Measurements from ENCODE around the gene MYO1B. TPM values are rescaled to one million over a fixed set of nuclear protein-coding genes. Genes with fewer than 3 reads are reported as not detected.

Gene MYO1B
- total and polyA plus RNA-seq, 7 experiments from 2014 or later: 0.43 to 14.9 (median 0.54) TPM

- ATAC-seq (no peak), DNase-seq (no peak)
- no peak overlapping the region for H3K4me3 Mint-ChIP-seq
- H3K27me3 ChIP-seq (ENCODE audit: control insufficient read depth in 2 of 2, insufficient read depth in 2 of 2, low read length in 2 of 2): no peaks in the 10 kb centered on the region
- H3K36me3 Mint-ChIP-seq: no peaks in the 10 kb centered on the region
- H3K4me3 ChIP-seq (ENCODE audit: low read length): no peak overlapping the region
- ChIA-PET CTCF (no interaction called here), POLR2A (no interaction called here)
- H3K27me3 Mint-ChIP-seq: peaks cover 0 to 24% (median 5%) of the 10 kb centered on the region in 5 donors
- no peaks in the 10 kb centered on the region for H3K9me3 ChIP-seq (ENCODE audit: control insufficient read depth in 2 of 3, low read length in 3 of 3)
- no peaks in the 10 kb centered on the region for H3K4me1 ChIP-seq (ENCODE audit: control insufficient read depth in 2 of 2, insufficient read depth in 2 of 2, low read length in 2 of 2)
- H3K9me3 Mint-ChIP-seq: peaks cover 0 to 3% (median 0%) of the 10 kb centered on the region in 11 donors
- H3K4me1 Mint-ChIP-seq: no peaks in the 10 kb centered on the region
- no peaks in the 10 kb centered on the region for H3K36me3 ChIP-seq (ENCODE audit: control insufficient read depth in 2 of 3, insufficient read depth in 3 of 3, low read length in 3 of 3)
- intact Hi-C loops (cut with micrococcal nuclease): no loop called here
- H3K27ac ChIP-seq (ENCODE audit: low read depth, low read length): no peak overlapping the region
- no peak overlapping the region for H3K27ac Mint-ChIP-seq
These were observed 115.7 kb downstream of the MYO1B start for GRCh38 chr2:191360918-191361317.

- Histone ChIP-seq H3K27ac (ENCODE audit: low read depth, low read length) (no peak overlapping the region), H3K9me3 (ENCODE audit: control insufficient read depth in 2 of 3, low read length in 3 of 3) (no peaks in the 10 kb centered on the region), H3K4me1 (ENCODE audit: control insufficient read depth in 2 of 2, insufficient read depth in 2 of 2, low read length in 2 of 2) (no peaks in the 10 kb centered on the region), H3K4me3 (ENCODE audit: low read length) (no peak overlapping the region), H3K27me3 (ENCODE audit: control insufficient read depth in 2 of 2, insufficient read depth in 2 of 2, low read length in 2 of 2) (no peaks in the 10 kb centered on the region), H3K36me3 (ENCODE audit: control insufficient read depth in 2 of 3, insufficient read depth in 3 of 3, low read length in 3 of 3) (no peaks in the 10 kb centered on the region)
- no peak for DNase-seq
- ATAC-seq: no peak
- peaks cover 0 to 14% (median 5%) of the 10 kb centered on the region in 5 donors for H3K27me3 Mint-ChIP-seq
- H3K4me1 Mint-ChIP-seq: no peaks in the 10 kb centered on the region
- intact Hi-C loops (cut with micrococcal nuclease): no loop called here
- H3K36me3 Mint-ChIP-seq: no peaks in the 10 kb centered on the region
- H3K27ac Mint-ChIP-seq: no peak overlapping the region
- H3K4me3 Mint-ChIP-seq: no peak overlapping the region
- peaks cover 0 to 3% (median 0%) of the 10 kb centered on the region in 11 donors for H3K9me3 Mint-ChIP-seq
- ChIA-PET CTCF (no interaction called here), POLR2A (no interaction called here)
These were observed 117.6 kb downstream of the MYO1B start for GRCh38 chr2:191362841-191363240.

GRCh38 chr2:191363267-191363666 is 118.1 kb downstream of the MYO1B start:
- H3K27me3 ChIP-seq (ENCODE audit: control insufficient read depth in 2 of 2, insufficient read depth in 2 of 2, low read length in 2 of 2): no peaks in the 10 kb centered on the region
- no peak for DNase-seq
- no peak overlapping the region for H3K27ac ChIP-seq (ENCODE audit: low read depth, low read length)
- Mint-ChIP-seq H3K27me3 (peaks cover 0 to 9% (median 5%) of the 10 kb centered on the region in 5 donors), H3K36me3 (no peaks in the 10 kb centered on the region), H3K9me3 (peaks cover 0 to 3% (median 0%) of the 10 kb centered on the region in 11 donors), H3K4me1 (no peaks in the 10 kb centered on the region), H3K4me3 (no peak overlapping the region), H3K27ac (no peak overlapping the region)
- no peak for ATAC-seq
- intact Hi-C loops (cut with micrococcal nuclease): no loop called here
- H3K9me3 ChIP-seq (ENCODE audit: control insufficient read depth in 2 of 3, low read length in 3 of 3): no peaks in the 10 kb centered on the region
- ChIA-PET POLR2A (no interaction called here), CTCF (no interaction called here)
- no peaks in the 10 kb centered on the region for H3K36me3 ChIP-seq (ENCODE audit: control insufficient read depth in 2 of 3, insufficient read depth in 3 of 3, low read length in 3 of 3)
- no peak overlapping the region for H3K4me3 ChIP-seq (ENCODE audit: low read length)
- H3K4me1 ChIP-seq (ENCODE audit: control insufficient read depth in 2 of 2, insufficient read depth in 2 of 2, low read length in 2 of 2): no peaks in the 10 kb centered on the region

DNA sequence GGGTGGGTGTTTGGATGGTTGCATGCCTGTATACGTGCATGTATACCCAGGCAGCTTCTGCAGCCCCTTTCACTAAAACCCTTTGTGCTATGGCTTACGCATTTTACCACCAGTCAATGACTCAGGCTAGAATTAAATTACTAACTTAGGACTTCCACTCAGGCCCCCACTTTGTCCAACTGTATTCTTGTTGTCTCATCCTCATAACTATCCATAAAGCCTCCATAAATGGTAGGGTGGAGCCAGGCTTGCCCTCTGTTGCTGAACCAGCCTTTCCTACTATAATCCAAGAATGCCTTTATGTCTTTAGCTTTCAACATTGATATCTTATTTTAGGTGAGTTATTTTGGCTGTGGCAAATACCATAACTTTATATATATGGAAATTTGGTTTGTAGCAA is 119.9 kb downstream of the MYO1B start:
- H3K36me3 Mint-ChIP-seq: no peaks in the 10 kb centered on the region

DNA sequence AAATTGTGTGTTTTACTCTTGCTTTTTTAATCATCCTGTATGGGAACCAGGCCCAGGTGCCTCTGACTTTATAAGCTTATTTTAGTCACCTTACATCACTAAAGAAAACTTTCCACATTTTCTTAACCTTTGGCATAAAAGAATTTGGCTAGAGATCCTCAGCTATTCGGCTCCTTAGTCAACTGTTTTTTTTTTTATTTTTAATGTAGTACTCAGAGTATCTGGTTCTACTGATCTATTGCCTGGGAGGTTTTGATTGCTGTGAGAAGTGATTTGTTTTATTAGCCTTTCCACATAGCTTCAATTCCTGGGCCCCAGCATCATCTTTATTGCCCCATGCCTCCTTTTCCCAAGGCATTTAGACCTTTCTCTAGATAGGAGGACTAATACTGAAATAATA is 121.0 kb downstream of the MYO1B start:
- no peak overlapping the region for H3K27ac ChIP-seq (ENCODE audit: low read depth, low read length)
- H3K9me3 ChIP-seq (ENCODE audit: control insufficient read depth in 2 of 3, low read length in 3 of 3): no peaks in the 10 kb centered on the region
- no peaks in the 10 kb centered on the region for H3K27me3 ChIP-seq (ENCODE audit: control insufficient read depth in 2 of 2, insufficient read depth in 2 of 2, low read length in 2 of 2)
- intact Hi-C loops (cut with micrococcal nuclease): no loop called here
- H3K27me3 Mint-ChIP-seq: peaks cover 0 to 5% (median 4%) of the 10 kb centered on the region in 5 donors
- H3K4me3 Mint-ChIP-seq: no peak overlapping the region
- no peaks in the 10 kb centered on the region for H3K4me1 ChIP-seq (ENCODE audit: control insufficient read depth in 2 of 2, insufficient read depth in 2 of 2, low read length in 2 of 2)
- CTCF ChIA-PET: no interaction called here
- POLR2A ChIA-PET: interaction anchor here (0.6 kb wide), 1 partner anchor 286 kb away, joined by 4 read pairs; no protein-coding TSS in a partner anchor
- ATAC-seq (no peak), DNase-seq (no peak)
- peaks cover 0 to 3% (median 0%) of the 10 kb centered on the region in 11 donors for H3K9me3 Mint-ChIP-seq
- H3K36me3 Mint-ChIP-seq: no peaks in the 10 kb centered on the region
- H3K4me1 Mint-ChIP-seq: no peaks in the 10 kb centered on the region
- no peaks in the 10 kb centered on the region for H3K36me3 ChIP-seq (ENCODE audit: control insufficient read depth in 2 of 3, insufficient read depth in 3 of 3, low read length in 3 of 3)
- H3K27ac Mint-ChIP-seq: no peak overlapping the region
- H3K4me3 ChIP-seq (ENCODE audit: low read length): no peak overlapping the region

More for the DNA sequence above, 119.9 kb downstream of the MYO1B start:
- H3K27ac Mint-ChIP-seq: no peak overlapping the region
- H3K4me1 ChIP-seq (ENCODE audit: control insufficient read depth in 2 of 2, insufficient read depth in 2 of 2, low read length in 2 of 2): no peaks in the 10 kb centered on the region
- H3K4me1 Mint-ChIP-seq: no peaks in the 10 kb centered on the region
- no peak for DNase-seq
- no peak overlapping the region for H3K4me3 Mint-ChIP-seq
- peaks cover 0 to 6% (median 5%) of the 10 kb centered on the region in 5 donors for H3K27me3 Mint-ChIP-seq
- no peaks in the 10 kb centered on the region for H3K27me3 ChIP-seq (ENCODE audit: control insufficient read depth in 2 of 2, insufficient read depth in 2 of 2, low read length in 2 of 2)
- H3K27ac ChIP-seq (ENCODE audit: low read depth, low read length): no peak overlapping the region
- H3K9me3 Mint-ChIP-seq: peaks cover 0 to 3% (median 0%) of the 10 kb centered on the region in 11 donors
- ChIA-PET POLR2A (no interaction called here), CTCF (no interaction called here)
- H3K9me3 ChIP-seq (ENCODE audit: control insufficient read depth in 2 of 3, low read length in 3 of 3): no peaks in the 10 kb centered on the region
- no peaks in the 10 kb centered on the region for H3K36me3 ChIP-seq (ENCODE audit: control insufficient read depth in 2 of 3, insufficient read depth in 3 of 3, low read length in 3 of 3)
- intact Hi-C loops (cut with micrococcal nuclease): no loop called here
- ATAC-seq: no peak
- no peak overlapping the region for H3K4me3 ChIP-seq (ENCODE audit: low read length)

DNA sequence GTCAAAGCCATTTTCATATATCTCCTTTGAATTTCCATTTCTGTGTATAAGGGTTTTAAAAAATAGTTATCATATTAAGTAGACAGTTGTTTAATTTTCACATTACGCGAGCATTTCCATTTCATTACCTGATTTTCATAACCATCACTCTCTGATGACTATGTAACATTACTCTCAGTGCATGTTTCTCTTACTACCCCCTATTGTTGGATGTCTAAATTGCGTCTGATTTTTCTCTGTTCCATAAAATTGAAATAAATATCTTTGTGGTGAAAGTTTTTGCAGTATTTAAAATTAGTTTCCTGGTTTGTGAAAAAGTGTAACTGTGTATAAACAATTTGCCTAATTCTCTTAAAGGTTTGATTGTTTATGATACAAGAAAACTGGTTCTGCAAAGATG is 123.8 kb downstream of the MYO1B start:
- H3K4me1 Mint-ChIP-seq: no peaks in the 10 kb centered on the region
- ChIA-PET POLR2A (no interaction called here), CTCF (no interaction called here)
- Histone ChIP-seq H3K27me3 (ENCODE audit: control insufficient read depth in 2 of 2, insufficient read depth in 2 of 2, low read length in 2 of 2) (no peaks in the 10 kb centered on the region), H3K27ac (ENCODE audit: low read depth, low read length) (no peak overlapping the region), H3K4me3 (ENCODE audit: low read length) (no peak overlapping the region), H3K4me1 (ENCODE audit: control insufficient read depth in 2 of 2, insufficient read depth in 2 of 2, low read length in 2 of 2) (no peaks in the 10 kb centered on the region), H3K9me3 (ENCODE audit: control insufficient read depth in 2 of 3, low read length in 3 of 3) (no peaks in the 10 kb centered on the region), H3K36me3 (ENCODE audit: control insufficient read depth in 2 of 3, insufficient read depth in 3 of 3, low read length in 3 of 3) (no peaks in the 10 kb centered on the region)
- ATAC-seq (no peak), DNase-seq (peak in 1 of 9 donors; percentile 5)
- H3K4me3 Mint-ChIP-seq: no peak overlapping the region
- intact Hi-C loops (cut with micrococcal nuclease): loop anchor here (1.0 kb wide), 2 partner anchors 204 to 317 kb away; no protein-coding TSS in a partner anchor
- H3K36me3 Mint-ChIP-seq: no peaks in the 10 kb centered on the region
- no peak overlapping the region for H3K27ac Mint-ChIP-seq
- peaks cover 0 to 3% (median 0%) of the 10 kb centered on the region in 11 donors for H3K9me3 Mint-ChIP-seq
- peaks cover 0 to 9% (median 5%) of the 10 kb centered on the region in 5 donors for H3K27me3 Mint-ChIP-seq

DNA sequence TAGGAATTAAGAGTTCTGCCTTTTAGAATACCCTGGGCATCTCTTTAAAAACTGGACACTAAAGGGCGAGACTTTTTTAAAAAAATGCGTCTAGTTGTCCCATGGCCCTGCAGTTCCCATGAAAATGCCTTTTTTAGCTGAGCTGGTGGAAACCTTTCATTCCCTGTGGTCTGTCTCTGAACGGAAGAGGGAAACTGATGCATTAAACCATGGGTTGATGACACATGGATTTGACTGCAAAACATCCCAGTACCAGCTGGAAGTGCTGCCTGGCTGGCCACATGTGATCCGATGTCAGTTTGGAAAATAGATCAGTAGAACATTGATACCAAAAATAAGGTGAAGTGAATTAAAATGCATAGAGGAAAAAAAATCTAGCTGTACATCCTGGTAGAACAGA is 129.2 kb downstream of the MYO1B start:
- POLR2A ChIA-PET: no interaction called here

More for the DNA sequence above, 129.2 kb downstream of the MYO1B start:
- CTCF ChIA-PET: interaction anchor here (1.3 kb wide), 1 partner anchor 196 kb away, joined by 3 read pairs; no protein-coding TSS in a partner anchor
- Mint-ChIP-seq H3K27ac (no peak overlapping the region), H3K9me3 (no peaks in the 10 kb centered on the region), H3K4me1 (peaks cover 0 to 9% (median 0%) of the 10 kb centered on the region in 7 donors), H3K27me3 (peaks cover 0 to 8% (median 0%) of the 10 kb centered on the region in 5 donors), H3K4me3 (no peak overlapping the region), H3K36me3 (no peaks in the 10 kb centered on the region)
- Histone ChIP-seq H3K4me3 (ENCODE audit: low read length) (no peak overlapping the region), H3K9me3 (ENCODE audit: control insufficient read depth in 2 of 3, low read length in 3 of 3) (no peaks in the 10 kb centered on the region), H3K4me1 (ENCODE audit: control insufficient read depth in 2 of 2, insufficient read depth in 2 of 2, low read length in 2 of 2) (no peaks in the 10 kb centered on the region), H3K36me3 (ENCODE audit: control insufficient read depth in 2 of 3, insufficient read depth in 3 of 3, low read length in 3 of 3) (no peaks in the 10 kb centered on the region), H3K27ac (ENCODE audit: low read depth, low read length) (no peak overlapping the region), H3K27me3 (ENCODE audit: control insufficient read depth in 2 of 2, insufficient read depth in 2 of 2, low read length in 2 of 2) (no peaks in the 10 kb centered on the region)
- DNase-seq (no peak), ATAC-seq (no peak)
- intact Hi-C loops (cut with micrococcal nuclease): no loop called here
